Measurements from ENCODE around the gene TMCC2.

DNA sequence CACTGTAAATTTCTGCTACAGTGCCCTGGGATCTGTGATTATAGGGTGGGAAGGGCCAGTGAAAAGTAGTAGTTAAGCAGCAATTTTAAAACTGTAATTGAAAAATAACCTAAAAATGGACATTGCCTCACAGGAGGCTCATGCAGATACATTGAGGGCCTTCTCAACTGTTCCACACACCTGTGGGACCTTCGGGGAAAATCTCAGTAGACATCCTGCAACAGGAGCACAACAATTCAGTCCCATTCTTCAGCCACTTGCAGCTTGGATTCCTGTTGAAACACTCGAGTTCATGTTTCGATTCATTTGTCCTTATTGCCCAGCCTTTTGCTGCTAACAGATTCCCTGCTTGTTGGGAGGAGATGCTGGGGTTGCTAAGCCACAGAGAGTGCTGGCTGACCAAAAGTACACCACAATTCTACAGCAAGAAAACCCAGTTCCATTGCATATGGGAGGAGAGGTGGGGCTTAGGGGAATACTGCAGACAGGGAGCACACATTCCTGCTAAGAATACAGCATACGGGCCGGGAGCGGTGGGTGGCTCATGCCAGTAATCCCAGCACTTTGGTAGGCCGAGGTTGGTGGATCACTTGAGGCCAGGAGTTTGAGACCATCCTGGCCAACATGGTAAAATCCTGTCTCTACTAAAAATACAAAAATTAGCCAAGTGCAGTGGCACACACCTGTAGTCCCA, 4.5 kb downstream of the TMCC2 start:
- TF ChIP-seq CTCF (conservative IDR thresholded peaks at IDR 0.05; ENCODE audit: low read depth, low read length) (no peak), CEBPB (IDR thresholded peaks at IDR 0.05; ENCODE audit: low read depth, low read length) (no peak)
